GM12878 (cell line): ENCODE measurements around the gene CPSF3.

Experiments
- EZH2 ChIP-seq: IDR thresholded peaks from 2 replicates; pipeline ENCODE4 v1.6.1; 2012; ENCODE audit warnings: low read depth, mild to moderate bottlenecking, control low read depth, inconsistent platforms, low read length, borderline replicate concordance; ENCODE audit not compliant: control insufficient read depth
- GATAD2B ChIP-seq: fragments of 450-650 bp; conservative IDR thresholded peaks from 2 replicates; pipeline ENCODE4 v1.6.1; 2017; ENCODE audit warnings: low read depth, mild to moderate bottlenecking, moderate library complexity
- JUNB ChIP-seq: IDR thresholded peaks from 2 replicates; pipeline ENCODE4 v1.6.1; 2016; ENCODE audit warnings: antibody characterized with exemption, mild to moderate bottlenecking
- MAX ChIP-seq: IDR thresholded peaks from 2 replicates; pipeline ENCODE4 v1.6.1; 2012; ENCODE audit warnings: low read depth, low read length, improper control_type of control experiment
- MEF2A ChIP-seq: IDR thresholded peaks from 2 replicates; pipeline ENCODE4 v1.6.1; 2011; ENCODE audit warnings: low read depth, mild to moderate bottlenecking, low read length, moderate library complexity; ENCODE audit not compliant: insufficient read depth
- PML ChIP-seq: IDR thresholded peaks from 2 replicates; pipeline ENCODE4 v1.6.1; 2012; ENCODE audit warnings: low read length, inconsistent platforms
- RAD21 ChIP-seq: IDR thresholded peaks from 2 replicates; pipeline ENCODE4 v1.6.1; 2011; ENCODE audit warnings: mild to moderate bottlenecking, low read depth, low read length, moderate library complexity; ENCODE audit not compliant: insufficient read depth
- USF2 ChIP-seq: IDR thresholded peaks from 2 replicates; pipeline ENCODE4 v1.6.1; 2011; ENCODE audit warnings: low read depth, low read length, improper control_type of control experiment, borderline replicate concordance
- TF ChIP-seq, protein P1 (sequence below), 3 experiments: IDR thresholded peaks in 2 of 3; conservative IDR thresholded peaks in 1 of 3; 2 replicates each; pipeline ENCODE4 v1.5.1; 2011; ENCODE audit warnings: low read depth in 3 of 3, low read length in 3 of 3, mild to moderate bottlenecking in 3 of 3, control low read depth in 2 of 3, moderate library complexity in 2 of 3, inconsistent platforms in 1 of 3, mixed read lengths in 1 of 3; ENCODE audit not compliant: control insufficient read depth in 2 of 3, insufficient read depth in 1 of 3; ENCODE audit errors: extremely low read depth in 1 of 3

GRCh38 chr2:9439536-9439935 lies 16.1 kb downstream of the CPSF3 start:
- no peak for TF ChIP-seq GATAD2B
- TF ChIP-seq EZH2 = no peak
- no peak for TF ChIP-seq MAX
- no peak for TF ChIP-seq USF2
- TF ChIP-seq RAD21 = no peak
- TF ChIP-seq, protein P1, sequence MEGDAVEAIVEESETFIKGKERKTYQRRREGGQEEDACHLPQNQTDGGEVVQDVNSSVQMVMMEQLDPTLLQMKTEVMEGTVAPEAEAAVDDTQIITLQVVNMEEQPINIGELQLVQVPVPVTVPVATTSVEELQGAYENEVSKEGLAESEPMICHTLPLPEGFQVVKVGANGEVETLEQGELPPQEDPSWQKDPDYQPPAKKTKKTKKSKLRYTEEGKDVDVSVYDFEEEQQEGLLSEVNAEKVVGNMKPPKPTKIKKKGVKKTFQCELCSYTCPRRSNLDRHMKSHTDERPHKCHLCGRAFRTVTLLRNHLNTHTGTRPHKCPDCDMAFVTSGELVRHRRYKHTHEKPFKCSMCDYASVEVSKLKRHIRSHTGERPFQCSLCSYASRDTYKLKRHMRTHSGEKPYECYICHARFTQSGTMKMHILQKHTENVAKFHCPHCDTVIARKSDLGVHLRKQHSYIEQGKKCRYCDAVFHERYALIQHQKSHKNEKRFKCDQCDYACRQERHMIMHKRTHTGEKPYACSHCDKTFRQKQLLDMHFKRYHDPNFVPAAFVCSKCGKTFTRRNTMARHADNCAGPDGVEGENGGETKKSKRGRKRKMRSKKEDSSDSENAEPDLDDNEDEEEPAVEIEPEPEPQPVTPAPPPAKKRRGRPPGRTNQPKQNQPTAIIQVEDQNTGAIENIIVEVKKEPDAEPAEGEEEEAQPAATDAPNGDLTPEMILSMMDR (IDR thresholded peaks at IDR 0.05 in 2 of 3, conservative IDR thresholded peaks at IDR 0.05 in 1 of 3; ENCODE audit: control insufficient read depth in 2 of 3, extremely low read depth in 1 of 3, insufficient read depth in 1 of 3, low read depth in 3 of 3, low read length in 3 of 3) = no peak
- TF ChIP-seq JUNB = no peak
- TF ChIP-seq MEF2A = no peak
- no peak for TF ChIP-seq PML
